HG02642 (cell line): Measurements from ENCODE around the gene SDHAF2.
"Not testable (repeated sequence)": the region's sequence is repeated elsewhere in the genome, so short reads cannot be mapped to it uniquely, and the experiment has no call there.

Source experiments
- ATAC-seq: cut with Tn5 transposase; IDR thresholded peaks from one replicate; pipeline ENCODE4 v1.9.1; 2021; ENCODE audit warnings: mild to moderate bottlenecking; ENCODE audit not compliant: unreplicated experiment, poor library complexity

SDHAF2 gene

GRCh38 chr11:61474013-61474643 is 44.2 kb downstream of the SDHAF2 start:
- no peak for ATAC-seq

DNA sequence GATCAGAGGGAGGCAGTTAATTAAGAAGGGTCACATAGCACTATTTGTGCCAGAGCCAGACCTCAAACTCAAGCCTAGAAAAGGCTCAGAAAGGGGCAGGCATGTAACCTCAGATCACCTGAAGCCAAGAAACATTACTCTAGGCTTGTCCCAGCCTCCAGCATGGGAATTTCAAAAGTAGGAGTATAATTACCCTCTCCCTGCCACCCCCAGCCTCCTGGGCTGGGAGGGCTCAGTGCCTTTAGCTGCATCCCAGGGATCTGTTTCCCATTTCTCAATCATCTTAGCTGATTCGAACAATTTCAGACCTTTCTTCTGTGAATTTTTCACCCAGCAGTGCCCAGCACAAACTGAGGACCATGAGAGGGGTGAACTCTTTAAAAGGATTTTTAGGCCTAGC is 45.5 kb downstream of the SDHAF2 start:
- ATAC-seq, result no peak

DNA sequence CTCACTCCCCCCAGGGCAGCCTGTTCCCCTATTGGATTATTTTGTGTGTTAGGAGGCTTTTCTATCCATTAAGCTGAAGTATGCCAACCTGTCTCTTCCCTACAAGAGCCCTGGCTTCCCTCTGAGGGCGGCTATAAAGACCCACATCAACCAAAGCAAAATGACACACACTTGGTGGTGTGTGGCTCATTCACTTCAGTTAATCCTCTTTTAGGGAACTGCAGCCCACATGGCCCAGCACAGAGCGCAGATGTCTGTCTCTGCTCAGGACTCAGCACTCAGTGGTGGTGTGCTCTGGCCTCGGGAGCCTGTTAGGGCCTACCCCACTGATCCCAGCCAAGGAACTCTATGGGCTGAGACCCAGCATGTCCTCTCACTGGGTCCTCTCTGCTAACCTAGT is 46.4 kb downstream of the SDHAF2 start:
- no peak for ATAC-seq

- ATAC-seq, result no peak
Measured at GRCh38 chr11:61477126-61477525, 47.2 kb downstream of the SDHAF2 start.

GRCh38 chr11:61477727-61478148 is 47.8 kb downstream of the SDHAF2 start:
- ATAC-seq, result no peak

- not testable (repeated sequence) for ATAC-seq
Measured at GRCh38 chr11:61479360-61480058, 49.6 kb downstream of the SDHAF2 start.

DNA sequence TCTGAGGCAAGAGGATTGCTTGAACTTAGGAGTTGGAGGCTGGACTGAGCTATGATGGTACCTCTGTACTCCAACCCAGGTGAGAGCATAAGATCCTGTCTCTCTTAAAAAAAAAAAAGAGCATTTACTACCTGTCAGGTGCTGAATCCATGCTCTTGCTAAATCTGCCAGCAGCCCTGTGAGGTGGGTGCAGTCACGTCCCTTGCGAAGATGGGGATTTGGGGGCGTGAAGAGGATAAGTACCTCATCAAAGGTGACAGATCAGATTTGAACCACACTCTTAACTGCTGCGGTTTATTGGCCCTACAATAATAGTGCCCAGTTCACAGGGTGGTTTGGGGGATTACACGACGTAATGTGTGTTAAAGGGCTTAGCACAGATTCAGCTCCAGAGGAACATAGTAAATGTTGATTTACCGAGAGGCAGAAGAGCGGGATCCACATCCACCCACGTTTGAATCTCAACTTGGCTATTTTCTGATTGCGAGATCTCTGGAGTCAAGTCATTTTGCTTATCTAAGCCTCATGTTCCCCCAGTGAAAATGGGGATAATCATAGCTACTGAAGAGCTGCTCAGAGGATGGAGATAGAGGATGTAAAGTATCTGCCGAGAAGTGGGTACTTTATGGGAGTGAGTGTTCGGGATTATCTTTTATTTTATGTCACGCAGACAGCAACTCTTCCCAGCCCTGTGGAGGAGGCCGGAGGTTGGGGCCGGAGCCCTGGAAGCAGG is 50.5 kb downstream of the SDHAF2 start:
- no peak for ATAC-seq

- no peak for ATAC-seq
Measured at GRCh38 chr11:61480994-61481335, 51.0 kb downstream of the SDHAF2 start.

DNA sequence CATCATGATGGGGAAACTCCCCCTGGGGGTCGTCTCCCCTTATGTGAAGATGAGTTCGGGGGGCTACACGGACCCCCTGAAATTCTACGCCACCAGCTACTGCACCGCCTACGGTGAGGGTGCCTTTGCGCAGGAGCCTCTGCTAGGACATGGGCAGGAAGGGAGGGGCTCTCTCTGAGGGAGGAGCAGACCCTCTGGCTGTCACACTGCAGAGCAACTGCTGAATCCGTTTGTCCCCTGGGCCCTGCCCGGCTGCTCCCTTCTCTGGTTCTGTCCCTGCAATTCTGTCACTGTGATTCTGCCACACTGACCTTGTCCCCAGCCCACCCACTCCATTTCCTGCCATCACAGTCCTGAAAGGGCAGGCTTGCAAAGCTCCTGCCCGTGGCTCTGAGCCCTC is 51.9 kb downstream of the SDHAF2 start:
- ATAC-seq, result no peak

DNA sequence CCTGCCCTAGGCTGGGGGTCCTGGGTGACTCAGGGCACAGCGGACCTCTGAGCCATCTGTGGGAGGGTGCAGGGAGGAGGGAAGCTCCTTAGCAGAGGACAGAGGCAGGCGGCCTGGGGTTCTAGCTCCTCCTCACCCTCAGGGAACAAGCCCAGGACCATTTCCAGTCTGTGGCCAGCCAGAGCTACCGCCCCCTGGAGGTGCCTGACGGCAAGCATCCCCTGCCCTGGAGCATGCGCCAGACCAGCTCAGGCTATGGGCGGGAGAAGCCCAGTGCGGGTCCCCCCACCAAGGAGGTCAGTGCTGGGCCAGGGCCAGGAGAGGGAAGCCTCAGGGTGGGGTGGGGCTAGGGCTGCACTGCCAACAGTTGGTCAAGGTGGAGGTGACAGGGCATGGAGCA is 52.6 kb downstream of the SDHAF2 start:
- no peak for ATAC-seq

- no peak for ATAC-seq
Measured at GRCh38 chr11:61484541-61484940, 54.6 kb downstream of the SDHAF2 start.

DNA sequence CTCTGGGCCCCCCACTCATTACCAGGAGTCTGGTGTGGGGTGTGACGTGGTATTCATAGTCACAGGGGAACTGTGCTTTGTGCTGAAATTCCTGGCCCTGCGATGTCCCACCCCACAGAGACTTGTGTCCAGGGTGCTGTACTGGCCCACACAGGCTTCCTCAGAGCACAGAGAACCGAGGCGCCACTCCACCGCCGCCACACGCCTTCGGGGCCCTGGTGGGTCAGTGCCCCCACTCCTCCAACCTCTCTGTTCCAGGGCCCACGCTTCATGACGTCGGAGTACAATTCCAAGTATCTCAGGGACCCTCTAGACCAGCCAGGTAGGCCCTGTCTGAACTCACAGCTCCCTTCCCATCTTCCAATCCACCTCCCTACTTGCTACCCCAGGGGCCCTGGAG is 55.2 kb downstream of the SDHAF2 start:
- ATAC-seq, result no peak

DNA sequence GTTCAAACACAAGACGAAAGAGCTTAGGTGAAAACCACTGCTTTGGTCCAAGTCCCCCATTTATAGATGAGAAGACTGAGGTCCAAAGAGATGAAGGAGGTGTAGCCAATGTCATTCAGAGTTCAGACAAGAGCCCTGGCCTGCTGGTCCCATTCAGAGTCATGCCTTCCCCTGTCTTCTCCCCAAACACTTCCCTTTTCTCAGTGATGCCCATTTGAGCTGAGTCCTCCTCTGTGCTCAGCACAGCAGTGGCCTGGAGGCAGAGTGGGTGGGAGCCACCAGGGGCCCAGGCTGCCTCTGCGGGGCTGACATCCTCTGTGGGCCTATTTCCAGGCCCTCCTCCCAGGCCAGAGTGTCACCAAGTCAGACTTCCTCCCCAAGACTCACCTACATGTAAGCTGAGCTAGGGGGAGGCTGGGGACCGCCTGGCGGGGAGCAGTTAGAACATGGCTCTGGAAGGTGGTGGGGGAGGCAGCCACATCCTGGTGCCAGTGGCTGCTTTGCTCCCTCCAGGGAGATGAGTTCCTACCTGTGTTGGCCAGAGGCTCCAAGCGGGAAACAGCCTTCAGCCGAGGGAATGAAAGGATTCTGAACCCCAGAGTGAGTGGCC is 56.2 kb downstream of the SDHAF2 start:
- ATAC-seq, result no peak

- no peak for ATAC-seq
Measured at GRCh38 chr11:61486779-61487178, 56.9 kb downstream of the SDHAF2 start.

DNA sequence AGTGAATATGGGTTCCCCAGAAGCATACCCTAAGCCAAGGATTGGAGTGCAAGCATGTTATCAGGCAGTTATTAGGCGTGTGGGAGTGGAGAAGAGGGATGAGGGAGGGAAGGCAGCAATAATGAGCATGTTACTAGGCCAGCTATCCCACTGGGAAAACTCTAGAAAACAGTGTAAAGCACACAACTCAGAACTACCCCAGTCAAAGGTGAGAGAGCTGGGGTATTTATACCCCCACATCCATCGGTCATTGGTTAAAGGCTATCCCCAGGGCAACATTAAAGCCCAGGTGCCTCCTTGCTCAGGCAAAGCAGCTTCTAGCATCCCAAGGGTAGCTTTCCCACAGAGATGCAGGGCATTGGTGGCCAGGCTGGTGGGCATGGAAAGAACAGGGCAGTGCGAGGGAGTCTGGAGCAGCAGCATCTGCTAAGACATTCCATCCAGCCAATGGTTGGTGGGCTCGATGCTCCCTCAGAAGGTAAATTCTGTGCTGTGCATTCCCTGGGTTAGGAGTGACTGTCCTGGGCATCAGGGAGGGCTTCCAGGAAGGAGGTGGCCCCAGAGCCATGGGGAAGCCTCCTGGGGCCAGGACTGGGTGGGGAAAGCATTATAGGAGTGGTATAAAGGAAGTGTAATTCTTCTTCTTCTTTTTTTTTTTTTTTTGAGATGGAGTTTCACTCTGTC is 57.6 kb downstream of the SDHAF2 start:
- no peak for ATAC-seq

GRCh38 chr11:61488651-61489291 is 58.8 kb downstream of the SDHAF2 start:
- ATAC-seq, result no peak

DNA sequence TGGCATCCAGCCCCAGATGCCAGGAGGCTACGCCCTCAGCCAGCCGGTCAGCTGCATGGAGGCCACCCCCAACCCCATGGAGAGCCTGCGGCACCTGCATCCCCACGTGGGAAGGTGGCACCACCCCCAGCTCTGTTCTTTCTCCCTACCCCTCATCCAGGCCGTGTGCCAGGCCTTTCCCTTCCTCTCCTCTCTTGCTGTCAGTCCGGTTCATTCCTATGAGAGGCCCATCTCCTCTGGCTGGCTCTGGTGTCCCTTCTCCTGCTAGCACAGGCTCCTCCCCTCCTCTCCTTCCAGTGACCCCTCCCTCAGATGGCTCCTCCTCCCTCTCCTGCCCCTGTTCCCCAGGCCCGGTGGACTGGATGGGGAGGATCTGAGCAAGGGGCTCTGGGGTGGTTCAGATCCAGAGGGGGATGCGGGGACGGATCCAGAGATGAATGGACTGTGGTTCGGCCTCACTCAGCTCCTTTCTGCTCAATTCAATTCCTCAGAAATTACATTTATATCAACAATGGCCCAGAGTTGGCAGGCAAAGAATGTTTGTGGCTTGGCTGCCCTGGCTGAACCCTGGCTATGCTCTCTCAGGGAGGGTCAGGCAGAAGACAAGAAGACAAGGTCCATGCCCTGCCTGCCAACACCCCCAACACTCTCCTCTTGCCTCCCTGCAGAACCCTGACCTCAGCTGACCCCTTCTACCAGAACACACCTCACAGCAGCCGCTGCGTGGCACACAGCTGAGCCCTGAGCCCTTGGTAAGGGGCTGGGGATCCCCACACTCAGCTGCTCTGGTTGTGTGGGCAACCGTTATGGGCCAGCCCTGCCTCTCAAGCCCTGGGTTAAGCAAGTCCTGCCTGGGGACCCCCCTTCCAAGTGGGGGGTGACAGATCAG is 60.2 kb downstream of the SDHAF2 start:
- no peak for ATAC-seq

DNA sequence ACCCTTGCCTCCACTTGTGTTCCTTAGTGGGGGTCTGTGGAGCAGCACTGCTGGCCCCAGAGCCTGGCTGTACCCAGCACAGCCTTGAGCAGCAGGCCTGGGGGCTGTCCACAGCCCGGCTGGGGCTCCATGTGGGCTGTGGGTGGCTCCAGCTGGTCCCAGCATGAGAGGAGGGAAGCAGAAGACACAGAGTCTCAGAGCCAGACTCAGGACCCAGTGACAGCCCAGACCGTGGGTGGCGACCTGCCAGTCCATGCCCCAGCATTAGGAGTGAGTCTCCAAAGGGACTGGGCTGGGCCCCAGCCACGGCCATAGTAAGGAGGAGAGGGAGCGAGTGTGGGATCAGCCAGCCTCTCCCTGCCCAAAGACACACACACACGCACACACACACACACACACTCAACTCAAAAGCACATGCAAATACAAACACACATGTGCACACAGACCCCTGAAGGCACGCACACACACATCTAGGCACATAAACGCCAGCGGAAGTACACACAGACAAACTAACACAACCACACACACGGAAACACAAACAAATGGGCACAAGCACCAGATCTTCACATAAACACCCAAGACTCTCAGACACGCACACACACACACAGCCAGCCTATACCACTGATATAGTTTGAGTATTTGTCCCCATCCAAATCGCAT is 61.9 kb downstream of the SDHAF2 start:
- ATAC-seq, result no peak
